Measurements from ENCODE around the gene C4orf17. TPM values are rescaled to one million over a fixed set of nuclear protein-coding genes. Genes with fewer than 3 reads are reported as not detected.

C4orf17 gene
- total RNA-seq, 1 donor from 2014 or later, result not detected

- DNase-seq, result no peak
Measured at GRCh38 chr4:99537674-99538073, 26.9 kb downstream of the C4orf17 start.

GRCh38 chr4:99540277-99540939 lies 29.6 kb downstream of the C4orf17 start:
- no peak for DNase-seq

- no peak for DNase-seq
Measured at GRCh38 chr4:99552872-99553271, 42.1 kb downstream of the C4orf17 start.

- DNase-seq, result peak; percentile 96
Measured at GRCh38 chr4:99563310-99564186, 52.7 kb downstream of the C4orf17 start, which contains the start of gene TRMT10A. Gene TRMT10A (minus strand): TSS chr4:99564039. CDS start chr4:99559338, 4,701 bp downstream.

- DNase-seq, result no peak
Measured at GRCh38 chr4:99564921-99565320, 54.1 kb downstream of the C4orf17 start.

GRCh38 chr4:99571883-99572282 lies 61.1 kb downstream of the C4orf17 start:
- no peak for DNase-seq

- DNase-seq, result no peak
Measured at GRCh38 chr4:99572527-99573240, 61.9 kb downstream of the C4orf17 start.

- no peak for DNase-seq
Measured at GRCh38 chr4:99573735-99574368, 63.0 kb downstream of the C4orf17 start.

GRCh38 chr4:99574530-99575324 lies 63.9 kb downstream of the C4orf17 start, which contains the start of gene MTTP:
Gene MTTP (plus strand): TSS chr4:99574824. CDS start chr4:99574910, 86 bp downstream.
- DNase-seq, result no peak

- DNase-seq, result no peak
Measured at GRCh38 chr4:99578714-99579113, 67.9 kb downstream of the C4orf17 start.

GRCh38 chr4:99585516-99585915 lies 74.7 kb downstream of the C4orf17 start:
- DNase-seq, result no peak

- no peak for DNase-seq
Measured at GRCh38 chr4:99586322-99586721, 75.5 kb downstream of the C4orf17 start.

GRCh38 chr4:99586797-99587196 lies 76.0 kb downstream of the C4orf17 start:
- no peak for DNase-seq

GRCh38 chr4:99587309-99587708 lies 76.5 kb downstream of the C4orf17 start:
- no peak for DNase-seq

- no peak for DNase-seq
Measured at GRCh38 chr4:99587803-99588202, 77.0 kb downstream of the C4orf17 start.

GRCh38 chr4:99591757-99592156 lies 80.9 kb downstream of the C4orf17 start:
- no peak for DNase-seq

Other genes starting within 250 kb of the C4orf17 start
- not detected for gene ADH1A, start 220.0 kb upstream of the C4orf17 start, total RNA-seq
- 0.16 TPM for gene ADH1B, start 189.6 kb upstream of the C4orf17 start, total RNA-seq
- not detected for gene ADH1C, start 158.3 kb upstream of the C4orf17 start, total RNA-seq
- gene ADH7, start 75.7 kb upstream of the C4orf17 start, total RNA-seq, result not detected
- gene TRMT10A, start 53.0 kb downstream of the C4orf17 start, total RNA-seq, result 5.6 TPM
- 3.4 TPM for gene MTTP, start 63.8 kb downstream of the C4orf17 start, total RNA-seq
- gene C4orf54, start 146.8 kb downstream of the C4orf17 start, total RNA-seq, result 0.47 TPM